AG10803 (cell line): ENCODE measurements around the gene ZFX.

ENCODE experiments used
- DNase-seq: peaks from one replicate; pipeline ENCODE4 v3.0.0; 2010; ENCODE audit warnings: low read depth
- H3K4me3 ChIP-seq: 2 replicates; pipeline ENCODE4 v1.5.1; 2011; ENCODE audit warnings: mild to moderate bottlenecking, low read length, control low read depth
- TF ChIP-seq, protein P1 (sequence below): conservative IDR thresholded peaks from 2 replicates; pipeline ENCODE4 v1.5.1; 2011; ENCODE audit warnings: mild to moderate bottlenecking, low read length, control low read depth, inconsistent platforms

ZFX gene

DNA sequence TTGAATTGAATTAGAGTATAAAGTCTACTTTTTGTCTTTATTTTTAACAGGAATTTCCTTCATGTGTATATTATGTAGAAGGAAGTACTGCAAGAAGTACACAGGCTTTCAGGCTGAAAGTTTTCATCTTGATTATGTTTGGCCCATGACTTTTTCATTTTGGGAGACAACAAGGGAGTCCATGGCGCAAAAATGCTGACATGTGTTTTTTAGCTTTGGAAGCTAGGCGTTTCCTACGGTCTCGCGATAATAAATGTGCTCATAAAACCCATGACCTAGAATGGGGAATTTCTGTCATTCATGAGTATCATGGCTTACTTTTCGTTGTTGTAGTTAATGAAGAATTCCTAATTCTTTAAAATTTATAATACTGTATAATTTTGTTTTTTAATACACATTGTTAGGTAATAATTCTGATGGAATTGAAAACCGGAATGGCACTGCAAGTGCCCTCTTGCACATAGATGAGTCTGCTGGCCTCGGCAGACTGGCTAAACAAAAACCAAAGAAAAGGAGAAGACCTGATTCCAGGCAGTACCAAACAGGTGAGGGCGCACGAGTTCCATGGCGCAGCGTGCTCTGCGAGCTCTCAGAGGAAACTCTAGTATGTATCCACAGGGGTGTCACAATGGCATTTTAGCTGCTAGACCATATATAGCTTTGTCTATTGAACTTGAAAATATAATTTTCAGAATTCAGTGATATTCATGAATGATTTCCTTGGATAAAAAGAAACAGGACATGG, 59.1 kb downstream of the ZFX start:
- TF ChIP-seq, protein P1, sequence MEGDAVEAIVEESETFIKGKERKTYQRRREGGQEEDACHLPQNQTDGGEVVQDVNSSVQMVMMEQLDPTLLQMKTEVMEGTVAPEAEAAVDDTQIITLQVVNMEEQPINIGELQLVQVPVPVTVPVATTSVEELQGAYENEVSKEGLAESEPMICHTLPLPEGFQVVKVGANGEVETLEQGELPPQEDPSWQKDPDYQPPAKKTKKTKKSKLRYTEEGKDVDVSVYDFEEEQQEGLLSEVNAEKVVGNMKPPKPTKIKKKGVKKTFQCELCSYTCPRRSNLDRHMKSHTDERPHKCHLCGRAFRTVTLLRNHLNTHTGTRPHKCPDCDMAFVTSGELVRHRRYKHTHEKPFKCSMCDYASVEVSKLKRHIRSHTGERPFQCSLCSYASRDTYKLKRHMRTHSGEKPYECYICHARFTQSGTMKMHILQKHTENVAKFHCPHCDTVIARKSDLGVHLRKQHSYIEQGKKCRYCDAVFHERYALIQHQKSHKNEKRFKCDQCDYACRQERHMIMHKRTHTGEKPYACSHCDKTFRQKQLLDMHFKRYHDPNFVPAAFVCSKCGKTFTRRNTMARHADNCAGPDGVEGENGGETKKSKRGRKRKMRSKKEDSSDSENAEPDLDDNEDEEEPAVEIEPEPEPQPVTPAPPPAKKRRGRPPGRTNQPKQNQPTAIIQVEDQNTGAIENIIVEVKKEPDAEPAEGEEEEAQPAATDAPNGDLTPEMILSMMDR, result no peak
- no peak for DNase-seq
- no peak overlapping the region for H3K4me3 ChIP-seq

DNA sequence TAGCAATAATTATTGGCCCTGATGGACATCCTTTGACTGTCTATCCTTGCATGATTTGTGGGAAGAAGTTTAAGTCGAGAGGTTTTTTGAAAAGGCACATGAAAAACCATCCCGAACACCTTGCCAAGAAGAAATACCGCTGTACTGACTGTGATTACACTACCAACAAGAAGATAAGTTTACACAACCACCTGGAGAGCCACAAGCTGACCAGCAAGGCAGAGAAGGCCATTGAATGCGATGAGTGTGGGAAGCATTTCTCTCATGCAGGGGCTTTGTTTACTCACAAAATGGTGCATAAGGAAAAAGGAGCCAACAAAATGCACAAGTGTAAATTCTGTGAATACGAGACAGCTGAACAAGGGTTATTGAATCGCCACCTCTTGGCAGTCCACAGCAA, 60.7 kb downstream of the ZFX start:
- TF ChIP-seq, protein P1, result no peak
- no peak for DNase-seq

DNA sequence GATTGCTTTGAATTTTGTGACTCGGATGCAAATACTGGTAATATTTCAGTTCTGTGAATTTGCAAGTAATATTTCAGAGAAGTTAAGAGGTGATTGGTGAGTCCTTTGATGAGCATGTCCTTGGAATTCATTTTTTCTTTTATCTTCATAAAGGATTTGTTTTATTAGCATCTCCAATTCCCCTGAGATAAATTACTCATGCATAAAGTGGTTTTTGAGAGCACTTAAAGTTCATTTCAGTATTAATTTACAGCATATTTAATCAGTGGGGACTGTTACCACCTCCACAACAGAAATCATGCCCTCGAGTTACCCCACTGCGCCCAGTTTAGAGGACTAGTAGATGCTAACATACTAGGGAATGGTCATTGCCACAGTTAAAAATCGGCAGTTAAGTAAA, 65.0 kb downstream of the ZFX start:
- DNase-seq, result no peak
- no peak overlapping the region for H3K4me3 ChIP-seq
- TF ChIP-seq, protein P1, result no peak

More for the DNA sequence above, 60.7 kb downstream of the ZFX start:
- H3K4me3 ChIP-seq, result no peak overlapping the region

DNA sequence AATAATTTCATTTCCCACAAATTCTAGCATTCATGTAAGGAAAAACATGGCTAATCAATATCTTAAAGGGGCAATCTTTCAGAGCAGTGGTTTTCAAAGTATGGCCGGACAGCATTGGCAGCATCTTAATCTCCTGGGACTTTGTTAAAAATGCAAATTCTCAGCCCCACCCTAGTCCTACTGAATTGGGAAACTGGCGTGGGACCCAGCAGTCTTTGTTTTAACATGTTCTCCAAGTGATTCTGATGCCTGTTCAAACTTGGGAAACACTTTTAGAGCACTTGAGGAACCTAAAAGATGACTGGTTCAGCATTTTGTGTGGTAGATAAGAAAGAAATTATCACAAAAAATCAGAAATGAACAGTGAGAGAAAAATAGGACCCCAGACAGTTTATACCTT, 65.7 kb downstream of the ZFX start:
- TF ChIP-seq, protein P1, result no peak
- no peak overlapping the region for H3K4me3 ChIP-seq
- no peak for DNase-seq

DNA sequence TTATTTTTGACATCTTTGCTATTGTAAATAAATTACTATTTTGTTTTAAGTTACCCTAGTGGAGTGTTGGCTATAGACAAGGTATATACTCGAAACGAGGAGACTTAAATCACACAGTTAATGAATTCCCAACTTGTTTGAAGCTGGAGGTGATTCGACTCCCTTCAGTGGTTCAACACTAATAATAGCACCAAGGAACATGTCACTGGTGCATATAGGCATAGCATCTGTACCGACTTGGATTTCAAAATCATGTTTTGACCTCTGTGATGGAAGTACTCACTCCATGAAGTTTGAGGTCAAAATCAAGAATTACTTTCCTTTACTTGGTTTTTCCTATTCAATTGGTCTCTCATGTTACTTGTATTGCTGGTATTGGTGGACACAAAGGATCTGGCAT, 66.5 kb downstream of the ZFX start:
- TF ChIP-seq, protein P1, result no peak
- no peak overlapping the region for H3K4me3 ChIP-seq
- no peak for DNase-seq

DNA sequence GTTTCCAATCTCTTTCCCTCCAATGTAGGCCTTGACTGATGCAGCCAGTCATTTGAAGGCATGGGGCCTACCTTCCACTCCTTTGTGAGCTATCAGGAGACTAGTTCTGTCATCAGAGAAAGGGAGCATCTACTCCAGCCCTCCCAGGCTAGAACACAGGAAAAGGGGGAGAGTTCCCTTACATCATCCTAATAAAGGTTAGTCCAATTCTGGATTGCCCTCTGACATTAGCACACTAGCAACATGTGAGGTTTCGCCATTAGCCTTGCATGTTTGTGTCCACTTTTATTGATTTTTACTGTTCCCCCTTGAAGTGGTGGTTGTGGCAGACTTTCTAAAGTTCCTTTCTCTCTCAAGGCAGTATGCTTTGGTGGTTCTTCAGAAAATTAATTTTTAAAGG, 67.3 kb downstream of the ZFX start:
- TF ChIP-seq, protein P1, result no peak
- DNase-seq, result no peak
- no peak overlapping the region for H3K4me3 ChIP-seq

DNA sequence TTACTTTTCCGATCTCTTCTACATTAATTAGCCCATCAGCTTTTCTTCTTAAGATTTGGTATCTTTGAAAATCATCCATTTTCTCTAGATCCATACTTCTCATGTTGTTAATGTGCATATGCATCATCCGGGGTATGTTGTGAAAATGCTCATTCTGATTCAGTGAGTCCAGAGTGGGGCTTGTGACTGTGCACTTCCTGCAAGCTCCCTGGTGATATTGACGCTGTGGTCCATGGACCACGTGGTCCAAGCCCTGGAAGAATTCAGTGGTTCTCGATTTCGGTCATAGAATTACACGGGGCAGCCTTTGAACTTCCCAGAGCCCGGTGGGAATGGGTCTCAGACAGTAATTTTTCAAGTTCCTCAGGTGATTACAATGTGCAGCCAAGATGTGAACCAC, 69.8 kb downstream of the ZFX start:
- DNase-seq, result no peak
- no peak overlapping the region for H3K4me3 ChIP-seq
- TF ChIP-seq, protein P1, result no peak
